EH (cell line): ENCODE data around the gene MAGED1.
"Not testable (repeated sequence)": the region's sequence is repeated elsewhere in the genome, so short reads cannot be mapped to it uniquely, and the experiment has no call there.

ENCODE experiments used
- DNase-seq: peaks from one replicate; pipeline ENCODE4 v3.0.0-alpha.2; 2015; ENCODE audit warnings: low read depth

The MAGED1 gene

GRCh38 chrX:51896626-51897025 lies 3.2 kb downstream of the MAGED1 start:
- DNase-seq, result no peak

- DNase-seq, result peak; percentile 85
These were observed 6.3 kb downstream of the MAGED1 start for GRCh38 chrX:51899741-51900140.

GRCh38 chrX:51902510-51903050 lies 9.2 kb downstream of the MAGED1 start:
- no peak for DNase-seq

- not testable (repeated sequence) for DNase-seq
These were observed 11.7 kb downstream of the MAGED1 start for GRCh38 chrX:51905152-51905551.

GRCh38 chrX:51905711-51906110 lies 12.3 kb downstream of the MAGED1 start:
- DNase-seq, result no peak

GRCh38 chrX:51917604-51918003 lies 24.2 kb downstream of the MAGED1 start:
- no peak for DNase-seq

GRCh38 chrX:51922561-51922960 lies 29.1 kb downstream of the MAGED1 start:
- DNase-seq, result no peak

GRCh38 chrX:51931566-51932150 lies 38.2 kb downstream of the MAGED1 start:
- DNase-seq, result peak; percentile 1
